OCI-LY3 (cell line): ENCODE measurements around the gene NEB.
"Not testable (repeated sequence)": the region's sequence is repeated elsewhere in the genome, so short reads cannot be mapped to it uniquely, and the experiment has no call there.

Experiments
- H2AFZ ChIP-seq: fragments of 200-600, 300-600 bp; shearing (Covaris generic); 2 replicates; pipeline ENCODE4 v1.6.0; 2014; ENCODE audit warnings: antibody characterized with exemption, low read depth, low read length
- H3K27ac ChIP-seq: fragments of 200-600, 300-600 bp; sonication (generic); 2 replicates; pipeline ENCODE4 v1.5.1; 2014; ENCODE audit warnings: mild to moderate bottlenecking, low read length, moderate library complexity, mixed read lengths
- H3K27me3 ChIP-seq: fragments of 200-600, 300-600 bp; sonication (generic); 2 replicates; pipeline ENCODE4 v1.6.1; 2014; ENCODE audit warnings: low read depth, low read length, mixed read lengths
- H3K36me3 ChIP-seq: fragments of 200-600, 300-600 bp; sonication (generic); replicated peaks from 2 replicates; pipeline ENCODE3; 2014; ENCODE audit warnings: low read depth, low read length, mixed read lengths
- H3K4me1 ChIP-seq: fragments of 300-600, 200-600 bp; sonication (generic); 2 replicates; pipeline ENCODE4 v1.6.1; 2014; ENCODE audit warnings: low read length, mixed read lengths
- H3K4me2 ChIP-seq: fragments of 200-600, 300-600 bp; sonication (generic); 2 replicates; pipeline ENCODE4 v1.6.1; 2014; ENCODE audit warnings: low read length, mixed read lengths
- H3K4me3 ChIP-seq: fragments of 300-600, 200-600 bp; sonication (generic); 2 replicates; pipeline ENCODE4 v1.5.1; 2014; ENCODE audit warnings: antibody characterized with exemption, mild to moderate bottlenecking, low read length, moderate library complexity
- H3K79me2 ChIP-seq: fragments of 300-600, 200-600 bp; shearing (Covaris generic); 2 replicates; pipeline ENCODE4 v1.6.1; 2014; ENCODE audit warnings: mild to moderate bottlenecking, low read length, mixed read lengths
- H3K9ac ChIP-seq: fragments of 300-600, 200-600 bp; shearing (Covaris generic); 2 replicates; pipeline ENCODE4 v1.6.0; 2014; ENCODE audit warnings: mild to moderate bottlenecking, low read length, moderate library complexity
- H3K9me3 ChIP-seq: fragments of 200-600, 300-600 bp; shearing (Covaris generic); 2 replicates; pipeline ENCODE4 v1.6.1; 2014; ENCODE audit warnings: low read length, mixed read lengths; ENCODE audit not compliant: insufficient read depth
- H4K20me1 ChIP-seq: fragments of 200-600, 300-600 bp; sonication (generic); 2 replicates; pipeline ENCODE4 v1.6.1; 2016; ENCODE audit warnings: low read length, mixed read lengths; ENCODE audit not compliant: insufficient read depth
- EZH2phosphoT487 ChIP-seq: fragments of 200-600 bp; shearing (Covaris generic); IDR thresholded peaks from 2 replicates; pipeline ENCODE4 v1.6.1; 2018; ENCODE audit warnings: antibody characterized with exemption, mixed run types, low read depth
- TF ChIP-seq, protein P1 (sequence below): fragments of 200-600, 300-600 bp; sonication (generic); IDR thresholded peaks from 2 replicates; pipeline ENCODE4 v1.5.1; 2014; ENCODE audit warnings: antibody characterized with exemption, low read length, low read depth

NEB gene

DNA sequence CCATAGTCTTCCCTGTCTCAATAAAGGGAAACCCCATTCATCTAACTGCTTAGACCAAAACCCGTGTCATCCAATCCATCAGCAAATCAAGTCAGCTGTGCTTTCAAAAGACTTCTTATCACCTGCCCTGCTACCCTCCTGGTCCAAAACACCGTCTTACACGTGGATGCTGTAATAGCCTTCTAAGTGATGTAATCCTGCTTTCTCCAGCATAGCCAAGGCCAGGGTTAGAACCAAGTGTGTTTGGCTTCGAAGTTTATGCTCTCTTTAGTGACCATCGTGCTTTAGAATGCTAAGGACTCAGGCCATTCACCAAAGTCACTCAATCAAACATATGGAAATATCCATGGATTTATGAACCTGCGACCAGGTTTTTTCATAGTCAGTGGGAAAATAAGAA, 25.5 kb downstream of the NEB start:
- Histone ChIP-seq H3K4me3 (no peak overlapping the region), H3K4me1 (no peaks in the 10 kb centered on the region), H2AFZ (no peak overlapping the region), H4K20me1 (no peaks in the 10 kb centered on the region), H3K79me2 (no peaks in the 10 kb centered on the region), H3K4me2 (no peak overlapping the region), H3K36me3 (no peaks in the 10 kb centered on the region), H3K27me3 (peaks cover 10% of the 10 kb centered on the region; the same call in 1 of the 2 replicates), H3K27ac (no peak overlapping the region), H3K9me3 (no peaks in the 10 kb centered on the region), H3K9ac (no peak overlapping the region)
- TF ChIP-seq, protein P1, sequence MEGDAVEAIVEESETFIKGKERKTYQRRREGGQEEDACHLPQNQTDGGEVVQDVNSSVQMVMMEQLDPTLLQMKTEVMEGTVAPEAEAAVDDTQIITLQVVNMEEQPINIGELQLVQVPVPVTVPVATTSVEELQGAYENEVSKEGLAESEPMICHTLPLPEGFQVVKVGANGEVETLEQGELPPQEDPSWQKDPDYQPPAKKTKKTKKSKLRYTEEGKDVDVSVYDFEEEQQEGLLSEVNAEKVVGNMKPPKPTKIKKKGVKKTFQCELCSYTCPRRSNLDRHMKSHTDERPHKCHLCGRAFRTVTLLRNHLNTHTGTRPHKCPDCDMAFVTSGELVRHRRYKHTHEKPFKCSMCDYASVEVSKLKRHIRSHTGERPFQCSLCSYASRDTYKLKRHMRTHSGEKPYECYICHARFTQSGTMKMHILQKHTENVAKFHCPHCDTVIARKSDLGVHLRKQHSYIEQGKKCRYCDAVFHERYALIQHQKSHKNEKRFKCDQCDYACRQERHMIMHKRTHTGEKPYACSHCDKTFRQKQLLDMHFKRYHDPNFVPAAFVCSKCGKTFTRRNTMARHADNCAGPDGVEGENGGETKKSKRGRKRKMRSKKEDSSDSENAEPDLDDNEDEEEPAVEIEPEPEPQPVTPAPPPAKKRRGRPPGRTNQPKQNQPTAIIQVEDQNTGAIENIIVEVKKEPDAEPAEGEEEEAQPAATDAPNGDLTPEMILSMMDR: no peak
- TF ChIP-seq EZH2phosphoT487: no peak

DNA sequence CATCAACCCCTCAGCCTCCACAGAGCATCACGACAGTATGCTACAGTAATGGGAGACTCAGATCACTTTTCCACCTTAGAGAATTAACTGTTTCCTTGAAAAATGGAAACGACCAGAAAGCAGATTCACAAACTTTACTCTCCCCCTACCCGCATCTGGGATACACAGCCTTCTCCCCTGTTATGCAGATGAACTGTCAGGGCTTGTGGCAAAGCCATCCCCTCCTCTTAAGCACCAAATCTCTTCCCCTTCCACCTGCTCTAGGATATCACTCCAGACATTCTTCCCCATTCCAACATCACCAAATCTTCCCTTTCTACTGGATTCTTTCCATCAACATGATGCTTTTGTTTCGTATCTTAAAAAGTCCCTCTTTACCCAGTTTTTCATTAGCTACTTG, 26.4 kb downstream of the NEB start:
- H3K9me3 ChIP-seq: no peaks in the 10 kb centered on the region
- H3K27me3 ChIP-seq: peaks cover 10% of the 10 kb centered on the region; the same call in 1 of the 2 replicates
- H3K4me1 ChIP-seq: no peaks in the 10 kb centered on the region
- TF ChIP-seq, protein P1: no peak
- TF ChIP-seq EZH2phosphoT487: no peak
- no peak overlapping the region for H3K9ac ChIP-seq
- H4K20me1 ChIP-seq: no peaks in the 10 kb centered on the region
- no peaks in the 10 kb centered on the region for H3K36me3 ChIP-seq
- H2AFZ ChIP-seq: no peak overlapping the region
- no peaks in the 10 kb centered on the region for H3K79me2 ChIP-seq
- H3K27ac ChIP-seq: no peak overlapping the region
- no peak overlapping the region for H3K4me3 ChIP-seq
- no peak overlapping the region for H3K4me2 ChIP-seq

DNA sequence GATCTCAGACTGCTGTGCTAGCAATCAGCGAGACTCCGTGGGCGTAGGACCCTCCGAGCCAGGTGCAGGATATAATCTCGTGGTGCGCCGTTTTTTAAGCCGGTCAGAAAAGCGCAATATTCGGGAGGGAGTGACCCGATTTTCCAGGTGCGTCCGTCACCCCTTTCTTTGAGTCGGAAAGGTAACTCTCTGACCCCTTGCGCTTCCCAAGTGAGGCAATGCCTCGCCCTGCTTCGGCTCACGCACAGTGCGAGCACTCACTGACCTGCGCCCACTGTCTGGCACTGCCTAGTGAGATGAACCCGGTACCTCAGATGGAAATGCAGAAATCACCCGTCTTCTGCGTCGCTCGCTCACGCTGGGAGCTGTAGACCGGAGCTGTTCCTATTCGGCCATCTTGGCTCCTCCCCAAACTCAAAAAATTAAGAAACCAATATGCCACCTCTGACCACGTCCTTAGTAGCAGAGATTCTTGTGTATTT, 29.8 kb downstream of the NEB start:
- H3K4me3 ChIP-seq, H3K4me1 ChIP-seq, H3K36me3 ChIP-seq, H3K27ac ChIP-seq, H2AFZ ChIP-seq, H3K79me2 ChIP-seq, H3K27me3 ChIP-seq, H4K20me1 ChIP-seq, H3K9ac ChIP-seq, H3K9me3 ChIP-seq, H3K4me2 ChIP-seq: not testable (repeated sequence)

DNA sequence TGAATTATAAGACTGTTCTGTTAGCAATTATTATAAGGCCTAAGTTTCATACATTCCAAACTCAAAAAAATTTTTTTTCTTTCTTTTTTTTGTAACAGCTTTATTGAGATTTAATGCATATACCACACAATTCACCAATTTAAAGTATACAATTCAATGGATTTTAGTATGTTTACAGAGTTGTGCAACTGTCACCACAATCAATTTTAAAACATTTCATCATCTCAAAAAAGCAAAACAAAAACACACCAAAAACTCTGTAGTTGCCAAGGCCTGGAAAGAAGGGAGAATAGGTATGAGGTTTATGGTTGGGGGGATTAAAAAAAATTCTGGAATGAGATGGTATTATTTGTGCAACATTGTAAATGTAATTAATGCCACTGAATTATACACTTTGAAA, 36.1 kb downstream of the NEB start:
- not testable (repeated sequence) for H3K4me1 ChIP-seq, H2AFZ ChIP-seq, H3K4me2 ChIP-seq, H3K27me3 ChIP-seq, H3K27ac ChIP-seq, H3K9me3 ChIP-seq, H3K36me3 ChIP-seq, H4K20me1 ChIP-seq, H3K4me3 ChIP-seq, H3K9ac ChIP-seq, H3K79me2 ChIP-seq

DNA sequence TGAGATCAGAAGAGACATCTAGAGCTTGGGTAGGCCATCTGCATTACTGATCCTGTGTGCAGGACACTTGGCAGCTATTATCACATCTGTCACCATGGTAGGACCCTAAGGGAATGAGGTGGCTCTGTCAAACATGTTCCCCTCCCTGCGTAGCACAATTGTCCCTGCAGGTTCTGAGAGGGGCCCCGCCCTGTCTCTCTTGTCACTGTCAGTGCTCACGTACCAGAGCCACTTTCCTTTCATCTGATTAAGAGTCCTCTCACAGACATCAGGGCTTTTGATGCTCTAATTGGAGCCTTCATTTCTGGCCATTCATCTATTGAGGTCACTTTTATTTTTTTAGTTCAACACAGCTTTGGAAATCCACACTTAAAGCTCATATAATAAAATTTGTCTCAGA, 38.5 kb downstream of the NEB start:
- Histone ChIP-seq H3K9ac (no peak overlapping the region), H3K4me1 (no peaks in the 10 kb centered on the region), H3K79me2 (no peaks in the 10 kb centered on the region), H3K9me3 (no peaks in the 10 kb centered on the region), H3K27me3 (peaks cover 4% of the 10 kb centered on the region; the same call in 1 of the 2 replicates), H3K4me2 (no peak overlapping the region), H2AFZ (no peak overlapping the region), H3K4me3 (no peak overlapping the region), H3K27ac (no peak overlapping the region), H3K36me3 (no peaks in the 10 kb centered on the region), H4K20me1 (no peaks in the 10 kb centered on the region)
- TF ChIP-seq, protein P1: no peak
- TF ChIP-seq EZH2phosphoT487: no peak
